HCEC 1CT (cell line): Measurements from ENCODE around the gene SAP30BP.
"Not testable (repeated sequence)": the region's sequence is repeated elsewhere in the genome, so short reads cannot be mapped to it uniquely, and the experiment has no call there.

ENCODE experiments used
- DNase-seq: peaks from one replicate; pipeline ENCODE4 v3.0.0-alpha.2; 2017

Gene SAP30BP

GRCh38 chr17:75634754-75635609, 32.2 kb upstream of the SAP30BP start:
- no peak for DNase-seq

- no peak for DNase-seq
Measured at GRCh38 chr17:75635610-75636202, 31.4 kb upstream of the SAP30BP start.

GRCh38 chr17:75636381-75637142, 30.6 kb upstream of the SAP30BP start:
- no peak for DNase-seq

- no peak for DNase-seq
Measured at GRCh38 chr17:75637143-75637538, 30.0 kb upstream of the SAP30BP start.

GRCh38 chr17:75637551-75637950, 29.6 kb upstream of the SAP30BP start:
- DNase-seq: no peak

- DNase-seq: not testable (repeated sequence)
Measured at GRCh38 chr17:75638039-75638438, 29.1 kb upstream of the SAP30BP start.

GRCh38 chr17:75638893-75639292, 28.2 kb upstream of the SAP30BP start:
- no peak for DNase-seq

- DNase-seq: no peak
Measured at GRCh38 chr17:75639327-75639726, 27.8 kb upstream of the SAP30BP start.

- DNase-seq: no peak
Measured at GRCh38 chr17:75639771-75640555, 27.2 kb upstream of the SAP30BP start.

- no peak for DNase-seq
Measured at GRCh38 chr17:75640556-75641119, 26.5 kb upstream of the SAP30BP start.

GRCh38 chr17:75641343-75641742, 25.8 kb upstream of the SAP30BP start:
- DNase-seq: no peak

GRCh38 chr17:75642182-75642783, 24.9 kb upstream of the SAP30BP start:
- DNase-seq: no peak

- DNase-seq: no peak
Measured at GRCh38 chr17:75642784-75643642, 24.1 kb upstream of the SAP30BP start.

- DNase-seq: no peak
Measured at GRCh38 chr17:75643643-75644017, 23.5 kb upstream of the SAP30BP start.

- no peak for DNase-seq
Measured at GRCh38 chr17:75645501-75645888, 21.6 kb upstream of the SAP30BP start.

- DNase-seq: no peak
Measured at GRCh38 chr17:75645889-75646637, 21.1 kb upstream of the SAP30BP start.

GRCh38 chr17:75646638-75646992, 20.5 kb upstream of the SAP30BP start:
- DNase-seq: no peak

GRCh38 chr17:75647061-75647460, 20.1 kb upstream of the SAP30BP start:
- DNase-seq: no peak

- no peak for DNase-seq
Measured at GRCh38 chr17:75647921-75648320, 19.2 kb upstream of the SAP30BP start.

- no peak for DNase-seq
Measured at GRCh38 chr17:75649687-75650086, 17.5 kb upstream of the SAP30BP start.

GRCh38 chr17:75650874-75651273, 16.3 kb upstream of the SAP30BP start:
- no peak for DNase-seq
